ENCODE results near the gene CLEC2D. TPM values are rescaled to one million over a fixed set of nuclear protein-coding genes. Genes with fewer than 3 reads are reported as not detected.

Gene CLEC2D
- total RNA-seq, 1 donor from 2014 or later = 18.9 TPM

DNA sequence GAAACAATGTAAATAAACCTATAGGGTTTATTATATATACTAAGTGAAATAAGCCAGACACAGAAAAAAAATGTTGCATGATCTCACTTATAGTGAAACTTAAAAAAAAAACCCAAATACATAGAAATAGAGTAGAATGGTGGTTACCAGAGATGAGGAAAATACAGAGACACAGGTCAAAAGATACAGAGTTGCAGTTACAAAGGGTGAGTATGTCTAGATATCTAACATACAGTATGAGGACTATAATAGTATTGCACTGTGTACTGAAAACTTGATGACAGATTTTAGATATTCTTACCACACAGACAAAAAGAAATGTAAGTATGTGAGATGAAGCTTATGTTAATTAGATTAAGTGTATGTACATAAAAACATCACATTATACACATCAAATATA lies 28.1 kb downstream of the CLEC2D start:
- DNase-seq (ENCODE audit: low spot score) = no peak
- H3K4me3 Mint-ChIP-seq (ENCODE audit: unreplicated experiment) = no peak overlapping the region
- H3K9me3 Mint-ChIP-seq (ENCODE audit: unreplicated experiment) = no peaks in the 10 kb centered on the region
- H3K27ac Mint-ChIP-seq (ENCODE audit: unreplicated experiment) = no peak overlapping the region
- H3K4me1 Mint-ChIP-seq (ENCODE audit: unreplicated experiment) = peaks cover 36% of the 10 kb centered on the region
- peaks cover 47% of the 10 kb centered on the region for H3K36me3 Mint-ChIP-seq (ENCODE audit: low read depth, unreplicated experiment)
- peaks cover 7% of the 10 kb centered on the region for H3K27me3 Mint-ChIP-seq (ENCODE audit: unreplicated experiment)
- TF ChIP-seq CTCF (IDR thresholded peaks at IDR 0.05; ENCODE audit: unreplicated experiment) = no peak

DNA sequence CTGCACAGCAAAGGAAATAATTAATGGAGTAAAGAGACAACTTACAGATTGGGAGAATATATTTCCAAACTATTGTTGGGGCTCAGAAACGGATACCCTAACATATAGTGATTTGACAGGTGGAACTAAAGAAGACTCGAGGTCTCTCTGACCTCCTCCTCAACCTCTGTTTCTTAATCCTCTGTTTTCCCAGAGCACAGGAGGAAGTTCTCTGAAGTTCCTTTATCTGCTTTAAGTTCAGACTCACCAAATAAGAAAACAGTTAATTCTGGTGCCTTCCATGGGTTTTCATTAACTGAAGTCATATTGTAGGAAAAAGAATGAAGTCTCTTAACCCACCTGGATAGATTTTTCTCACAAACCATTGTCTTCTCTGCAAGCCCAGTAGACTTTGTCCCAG lies 29.2 kb downstream of the CLEC2D start:
- Mint-ChIP-seq H3K36me3 (ENCODE audit: low read depth, unreplicated experiment) (peaks cover 43% of the 10 kb centered on the region), H3K4me3 (ENCODE audit: unreplicated experiment) (no peak overlapping the region), H3K4me1 (ENCODE audit: unreplicated experiment) (peaks cover 39% of the 10 kb centered on the region), H3K9me3 (ENCODE audit: unreplicated experiment) (no peaks in the 10 kb centered on the region), H3K27ac (ENCODE audit: unreplicated experiment) (peak overlapping the region; percentile 50), H3K27me3 (ENCODE audit: unreplicated experiment) (peaks cover 7% of the 10 kb centered on the region)
- DNase-seq (ENCODE audit: low spot score) = no peak
- TF ChIP-seq CTCF (IDR thresholded peaks at IDR 0.05; ENCODE audit: unreplicated experiment) = no peak

GRCh38 chr12:9699269-9699897 lies 29.9 kb downstream of the CLEC2D start:
- DNase-seq (ENCODE audit: low spot score) = no peak
- Mint-ChIP-seq H3K4me1 (ENCODE audit: unreplicated experiment) (peaks cover 39% of the 10 kb centered on the region), H3K4me3 (ENCODE audit: unreplicated experiment) (no peak overlapping the region), H3K27ac (ENCODE audit: unreplicated experiment) (peak overlapping the region; percentile 94), H3K36me3 (ENCODE audit: low read depth, unreplicated experiment) (peaks cover 39% of the 10 kb centered on the region), H3K9me3 (ENCODE audit: unreplicated experiment) (no peaks in the 10 kb centered on the region), H3K27me3 (ENCODE audit: unreplicated experiment) (peaks cover 7% of the 10 kb centered on the region)
- TF ChIP-seq CTCF (IDR thresholded peaks at IDR 0.05; ENCODE audit: unreplicated experiment) = no peak

GRCh38 chr12:9699898-9700605 lies 30.5 kb downstream of the CLEC2D start:
- no peak for DNase-seq (ENCODE audit: low spot score)
- no peak for TF ChIP-seq CTCF (IDR thresholded peaks at IDR 0.05; ENCODE audit: unreplicated experiment)
- H3K27me3 Mint-ChIP-seq (ENCODE audit: unreplicated experiment) = peaks cover 4% of the 10 kb centered on the region
- H3K4me1 Mint-ChIP-seq (ENCODE audit: unreplicated experiment) = peaks cover 39% of the 10 kb centered on the region
- H3K27ac Mint-ChIP-seq (ENCODE audit: unreplicated experiment) = peak overlapping the region; percentile 94
- no peaks in the 10 kb centered on the region for H3K9me3 Mint-ChIP-seq (ENCODE audit: unreplicated experiment)
- no peak overlapping the region for H3K4me3 Mint-ChIP-seq (ENCODE audit: unreplicated experiment)
- H3K36me3 Mint-ChIP-seq (ENCODE audit: low read depth, unreplicated experiment) = peaks cover 33% of the 10 kb centered on the region

- peak overlapping the region; percentile 94 for H3K27ac Mint-ChIP-seq (ENCODE audit: unreplicated experiment)
- no peak for DNase-seq (ENCODE audit: low spot score)
- H3K4me3 Mint-ChIP-seq (ENCODE audit: unreplicated experiment) = peak overlapping the region; percentile 10
- peaks cover 4% of the 10 kb centered on the region for H3K27me3 Mint-ChIP-seq (ENCODE audit: unreplicated experiment)
- no peak for TF ChIP-seq CTCF (IDR thresholded peaks at IDR 0.05; ENCODE audit: unreplicated experiment)
- H3K36me3 Mint-ChIP-seq (ENCODE audit: low read depth, unreplicated experiment) = peaks cover 28% of the 10 kb centered on the region
- H3K9me3 Mint-ChIP-seq (ENCODE audit: unreplicated experiment) = no peaks in the 10 kb centered on the region
- H3K4me1 Mint-ChIP-seq (ENCODE audit: unreplicated experiment) = peaks cover 39% of the 10 kb centered on the region
Measured at GRCh38 chr12:9700606-9700956, 31.1 kb downstream of the CLEC2D start.
